HG03439 (cell line): ENCODE data around the gene SIX5.
"Not testable (repeated sequence)": the region's sequence is repeated elsewhere in the genome, so short reads cannot be mapped to it uniquely, and the experiment has no call there.

ENCODE experiments used
- ATAC-seq: cut with Tn5 transposase; IDR thresholded peaks from one replicate; pipeline ENCODE4 v1.9.1; 2021; ENCODE audit warnings: mild to moderate bottlenecking, moderate library complexity; ENCODE audit not compliant: unreplicated experiment

SIX5 gene

DNA sequence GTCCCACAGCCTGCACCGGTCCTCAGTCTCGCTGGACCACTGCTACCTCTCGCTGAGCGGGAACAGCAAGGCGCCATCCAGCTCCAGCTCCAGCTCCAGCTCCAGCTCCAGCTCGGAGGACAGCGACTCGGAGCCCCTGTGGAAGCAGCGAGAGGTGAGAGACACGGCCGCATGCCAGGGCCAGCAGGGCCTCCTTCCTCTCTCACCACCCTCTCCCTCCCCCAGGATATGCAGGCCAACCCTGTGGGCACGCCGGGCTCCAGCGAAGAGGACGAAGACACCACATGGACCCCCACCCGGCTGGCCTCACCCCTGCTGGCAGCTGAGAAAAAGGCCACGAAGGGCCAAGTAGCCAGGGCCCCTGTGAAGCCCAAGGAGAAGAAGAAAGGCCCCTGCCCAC, 7.3 kb downstream of the SIX5 start:
- no peak for ATAC-seq

DNA sequence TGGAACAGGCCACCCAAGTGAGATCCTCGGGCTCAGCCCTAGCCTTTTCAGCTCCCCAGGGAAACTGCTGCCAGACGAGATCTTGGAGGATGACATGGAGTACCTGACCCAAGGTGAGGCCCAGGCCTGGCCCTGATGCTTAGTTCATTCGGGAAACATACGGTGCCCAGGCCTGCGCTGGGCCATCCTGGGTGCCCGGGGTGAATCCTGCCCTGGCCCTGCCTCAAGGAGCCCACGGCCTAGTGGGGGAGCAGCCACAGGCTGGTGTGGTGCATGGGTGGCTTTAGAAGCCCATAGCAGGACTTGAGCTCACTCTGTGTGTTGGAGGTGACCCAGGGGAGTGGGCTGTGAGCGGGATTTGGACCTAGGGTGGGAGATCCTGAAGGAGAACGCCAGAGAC, 10.1 kb downstream of the SIX5 start:
- no peak for ATAC-seq

GRCh38 chr19:45757695-45758094, 11.4 kb downstream of the SIX5 start:
- ATAC-seq: no peak

- ATAC-seq: no peak
Observed at GRCh38 chr19:45754323-45754722, 14.7 kb downstream of the SIX5 start.

- no peak for ATAC-seq
Observed at GRCh38 chr19:45753548-45753947, 15.5 kb downstream of the SIX5 start.

DNA sequence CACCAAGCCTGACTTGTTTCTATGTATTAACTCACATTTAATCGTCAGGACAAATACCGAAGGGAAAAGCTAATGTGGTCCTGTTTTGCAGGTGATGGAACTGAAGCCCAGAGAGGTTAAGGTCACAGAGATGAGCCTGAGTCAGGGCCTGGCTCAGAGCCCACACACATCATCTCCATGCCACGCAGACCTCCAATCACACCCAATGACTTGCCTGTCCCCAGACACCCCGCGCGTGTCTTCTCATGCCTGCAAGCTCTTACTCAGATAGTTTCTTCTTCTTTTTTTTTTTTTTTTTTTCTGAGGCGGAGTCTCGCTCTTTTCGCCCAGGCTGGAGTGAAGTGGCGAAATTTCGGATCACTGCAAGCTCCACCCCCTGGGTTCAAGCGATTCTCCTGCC, 16.4 kb downstream of the SIX5 start:
- no peak for ATAC-seq

DNA sequence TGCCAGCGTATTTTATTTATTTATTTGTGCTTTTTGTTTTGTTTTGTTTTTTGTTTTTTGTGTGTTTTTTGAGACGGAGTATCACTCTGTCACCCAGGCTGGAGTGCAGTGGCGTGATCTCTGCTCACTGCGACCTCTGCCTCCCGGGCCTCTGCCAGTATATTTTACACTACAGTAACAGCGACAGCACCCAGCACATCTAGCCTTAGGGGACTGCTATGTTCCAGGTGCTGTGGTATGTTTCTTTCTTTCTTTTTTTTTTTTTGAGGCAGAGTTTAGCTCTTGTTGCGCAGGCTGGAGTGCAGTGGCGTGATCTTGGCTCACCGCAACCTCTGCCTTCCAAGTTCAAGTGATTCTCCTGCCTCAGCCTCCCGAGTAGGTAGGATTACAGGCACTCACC, 17.6 kb downstream of the SIX5 start:
- ATAC-seq: not testable (repeated sequence)

GRCh38 chr19:45747513-45747912, 21.5 kb downstream of the SIX5 start:
- no peak for ATAC-seq

- ATAC-seq: no peak
Observed at GRCh38 chr19:45746866-45747265, 22.2 kb downstream of the SIX5 start.

GRCh38 chr19:45745606-45746005, 23.4 kb downstream of the SIX5 start:
- no peak for ATAC-seq

- no peak for ATAC-seq
Observed at GRCh38 chr19:45742969-45743368, 26.1 kb downstream of the SIX5 start.

DNA sequence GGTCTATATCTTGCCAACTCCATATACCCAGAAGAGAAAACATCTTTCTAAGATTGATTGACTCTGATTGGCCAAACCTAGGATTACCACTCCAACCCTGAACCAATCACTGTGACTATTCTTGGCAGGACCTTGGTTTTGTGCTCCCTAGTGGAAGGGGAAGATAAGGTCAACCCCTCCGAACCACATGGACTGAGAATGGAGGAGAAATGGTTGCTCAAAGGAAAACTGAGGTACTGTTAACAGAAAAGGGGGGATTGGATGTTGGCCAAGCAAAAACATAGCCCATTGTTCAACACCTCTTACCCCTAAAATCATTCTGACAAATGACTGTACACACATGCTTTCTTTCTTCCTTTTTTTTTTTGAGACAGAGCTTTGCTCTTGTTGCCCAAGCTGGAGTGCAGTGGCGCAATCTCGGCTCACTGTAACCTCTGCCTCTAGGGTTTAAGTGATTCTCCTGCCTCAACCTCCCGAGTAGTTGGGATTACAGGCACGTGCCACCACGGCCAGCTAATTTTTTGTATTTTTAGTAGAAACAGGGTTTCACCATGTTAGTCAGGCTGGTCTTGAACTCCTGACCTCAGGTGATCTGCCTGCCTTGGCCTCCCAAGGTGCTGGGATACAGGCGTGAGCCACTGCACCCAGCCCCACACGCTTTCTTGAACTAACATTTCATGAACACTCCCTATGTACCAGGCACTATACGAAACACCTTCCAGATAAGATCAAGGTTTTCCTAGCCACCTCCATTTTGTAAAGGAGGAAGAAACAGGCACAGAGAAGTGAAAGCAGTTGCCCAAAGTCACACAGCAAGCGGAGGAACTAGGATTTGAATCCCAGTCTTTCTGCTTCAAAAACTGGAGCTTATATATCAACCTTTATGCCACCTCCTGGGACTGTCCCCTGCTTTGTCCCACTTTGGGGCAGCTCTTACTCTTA, 29.3 kb downstream of the SIX5 start:
- ATAC-seq: no peak

DNA sequence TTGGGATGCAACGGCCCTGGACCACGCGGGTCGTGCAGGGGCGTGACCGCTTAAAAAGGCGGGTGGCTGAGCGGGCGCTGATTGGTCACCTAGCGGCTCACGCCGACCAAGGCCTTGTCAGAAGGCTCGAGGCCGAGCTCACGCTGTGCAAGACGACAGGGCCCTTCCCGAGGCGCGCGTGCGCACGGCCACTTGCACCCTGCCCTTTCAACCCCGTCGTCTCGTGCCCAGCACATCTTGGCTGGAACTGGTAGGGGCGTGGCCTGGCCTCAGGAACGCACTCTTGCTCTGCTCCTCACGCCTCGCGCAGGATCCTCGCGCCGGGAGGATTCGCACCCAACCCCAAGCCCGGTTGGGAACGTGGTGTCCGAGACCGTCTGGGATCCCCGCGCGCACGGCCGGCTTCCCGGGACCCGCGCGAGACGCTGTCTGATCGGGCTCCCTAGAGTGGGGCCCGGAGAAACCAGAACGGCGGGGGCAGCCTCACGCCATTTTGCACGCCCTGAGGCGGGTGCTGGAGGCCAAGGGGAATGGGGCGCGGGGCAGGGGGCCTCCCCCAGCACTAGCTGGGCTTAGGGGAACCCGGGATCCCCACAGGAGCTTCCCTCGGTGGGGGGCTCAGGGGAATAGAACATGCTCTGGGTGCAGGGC, 35.8 kb downstream of the SIX5 start, which contains the start of gene MEIOSIN:
MEIOSIN (plus strand) TSS at position 280 of the 651 bp plus-strand sequence. CDS start 1,938 bp downstream, outside the sequence.
- ATAC-seq: no peak

- peak; percentile 89 for ATAC-seq
Observed at GRCh38 chr19:45730368-45731288, 38.4 kb downstream of the SIX5 start, which contains the start of gene FBXO46. TSS of gene FBXO46 (minus strand) at chr19:45730896. CDS start at chr19:45713495, 17,401 bp downstream.

DNA sequence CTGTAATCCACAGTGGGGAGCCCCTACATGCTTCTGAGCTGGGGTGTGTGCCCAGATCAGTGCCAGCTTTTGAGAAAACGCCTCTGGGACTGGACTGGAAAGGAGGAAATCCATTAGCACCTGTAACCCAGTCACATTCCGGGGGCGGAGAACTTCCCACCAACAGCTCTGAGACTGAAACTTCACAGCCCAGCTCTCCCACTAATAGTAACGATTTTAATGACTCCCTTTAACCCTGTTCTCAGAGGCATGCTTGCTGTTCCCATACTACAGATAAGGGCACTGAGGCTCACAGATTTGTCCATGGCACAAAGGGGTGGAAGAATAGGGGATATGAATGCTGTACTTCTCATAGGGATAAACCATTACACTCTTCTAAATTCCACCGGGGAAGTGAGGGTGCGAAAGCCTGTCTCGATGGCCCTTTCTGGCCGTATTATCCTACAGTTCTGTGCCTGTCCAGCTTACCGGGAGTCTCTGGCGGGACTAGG, 39.2 kb downstream of the SIX5 start:
- no peak for ATAC-seq

- ATAC-seq: not testable (repeated sequence)
Observed at GRCh38 chr19:45728683-45729082, 40.4 kb downstream of the SIX5 start.

DNA sequence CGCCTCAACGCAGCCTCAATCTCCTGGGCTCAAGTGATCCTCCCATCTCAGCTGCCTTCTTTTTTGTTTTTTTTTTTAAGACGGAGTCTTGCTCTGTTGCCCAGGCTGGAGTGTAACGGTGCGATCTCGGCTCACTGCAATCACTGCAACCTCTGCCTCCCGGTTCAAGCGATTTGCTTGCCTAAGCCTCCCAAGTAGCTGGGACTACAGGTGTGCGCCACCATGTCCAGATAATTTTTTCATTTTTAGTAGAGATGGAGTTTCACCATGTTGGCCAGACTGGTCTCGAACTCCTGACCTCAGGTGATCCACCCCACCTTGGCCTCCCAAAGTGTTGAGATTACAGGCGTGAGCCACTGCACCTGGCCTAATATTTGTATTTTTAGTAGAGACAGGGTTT, 49.0 kb downstream of the SIX5 start:
- not testable (repeated sequence) for ATAC-seq

GRCh38 chr19:45717983-45718650, 50.9 kb downstream of the SIX5 start:
- ATAC-seq: no peak

DNA sequence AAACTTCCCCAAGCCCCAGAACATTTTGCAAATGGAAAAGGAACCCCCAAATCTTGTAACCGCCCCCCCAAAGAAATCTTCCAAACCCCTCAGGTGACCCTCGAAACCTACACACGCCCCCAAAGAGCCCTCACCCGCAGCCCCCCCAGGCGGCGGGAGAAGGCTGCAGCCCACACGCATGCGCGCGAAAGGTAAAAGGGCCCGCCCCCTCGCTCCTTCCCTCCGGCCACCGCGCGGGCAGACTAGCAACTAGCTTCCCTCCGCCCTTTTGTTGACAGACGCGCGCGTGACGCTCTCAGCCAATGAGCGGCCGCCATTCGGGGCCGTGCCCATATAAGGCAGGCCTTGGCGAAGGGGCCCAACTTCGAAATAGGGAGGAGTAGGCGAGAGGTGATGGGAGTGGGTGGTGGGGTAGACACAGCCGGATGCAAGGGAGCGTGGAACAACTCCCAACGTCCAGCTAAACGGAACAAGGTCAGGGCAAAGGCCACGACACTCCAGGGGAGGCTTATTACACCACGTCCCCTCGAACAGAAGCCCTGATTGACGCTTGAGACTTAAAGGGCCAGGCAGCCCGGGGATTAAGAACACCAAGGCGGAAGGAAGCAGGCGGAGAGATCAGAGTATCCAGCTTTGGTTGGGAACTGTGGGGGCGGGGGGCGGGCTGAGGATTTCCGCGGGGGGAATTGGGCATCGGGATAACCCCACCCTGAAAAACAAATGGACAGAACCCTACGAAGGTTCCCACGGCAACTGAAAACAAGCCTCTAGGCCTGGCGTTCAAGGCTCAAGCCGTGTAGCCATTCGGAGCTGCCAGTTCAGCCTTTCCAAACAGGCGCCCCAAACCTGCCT, 51.7 kb downstream of the SIX5 start:
- peak; percentile 90 for ATAC-seq
